IMR-90 (cell line): ENCODE measurements around the gene RYR2. TPM values are rescaled to one million over a fixed set of nuclear protein-coding genes. Genes with fewer than 3 reads are reported as not detected.

Source experiments
- ATAC-seq: fragments of 200-7000 bp; cut with Tn5 transposase; 2 replicates; pipeline ENCODE4 v1.9.1; 2020; ENCODE audit warnings: low read depth, mild to moderate bottlenecking, moderate library complexity
- BruUV-seq: library from RNA; stranded (reverse); fragments of 400-500 nt; replicated peaks from 2 replicates; lab custom pipeline; 2021; lab: Mats Ljungman, UMichigan
- CTCF ChIA-PET: fragments of 300-600 bp; formaldehyde crosslinking; extraction: SDS; loops from one replicate; lab custom pipeline; 2021; ENCODE audit warnings: antibody characterized with exemption; lab: Yijun Ruan, JAX
- POLR2A ChIA-PET: fragments of 300-600 bp; sonication (Branson Sonifier 250); formaldehyde crosslinking; loops from one replicate; lab custom pipeline; 2022; ENCODE audit warnings: antibody characterized with exemption; ENCODE audit not compliant: unreplicated experiment; lab: Charles Lee
- DNase-seq: peaks from one replicate; pipeline ENCODE4 v3.0.0; 2013
- H2AFZ ChIP-seq: replicated peaks from 2 replicates; pipeline ENCODE3; 2013; ENCODE audit warnings: low read length, mild to moderate bottlenecking; ENCODE audit not compliant: poor library complexity
- H2AK5ac ChIP-seq: 2 replicates; pipeline ENCODE4 v1.6.1; 2013; ENCODE audit warnings: low read depth, low read length, inconsistent platforms
- H2AK9ac ChIP-seq: replicated peaks from 2 replicates; pipeline ENCODE3; 2013; ENCODE audit warnings: mild to moderate bottlenecking, low read depth, low read length, moderate library complexity; ENCODE audit not compliant: poor library complexity
- H2BK120ac ChIP-seq: 2 replicates; pipeline ENCODE4 v1.6.1; 2013; ENCODE audit warnings: low read depth, low read length, inconsistent platforms
- H2BK15ac ChIP-seq: 3 replicates; pipeline ENCODE4 v1.6.1; 2013; ENCODE audit warnings: low read depth, low read length, inconsistent platforms
- H2BK20ac ChIP-seq: 2 replicates; pipeline ENCODE4 v1.6.1; 2013; ENCODE audit warnings: low read depth, mild to moderate bottlenecking, inconsistent platforms, low read length, moderate library complexity
- H2BK5ac ChIP-seq: 2 replicates; pipeline ENCODE4 v1.6.1; 2013; ENCODE audit warnings: mild to moderate bottlenecking, low read depth, low read length, inconsistent platforms; ENCODE audit not compliant: poor library complexity, severe bottlenecking
- H3K14ac ChIP-seq: replicated peaks from 2 replicates; pipeline ENCODE4 v1.6.1; 2013; ENCODE audit warnings: low read depth, low read length, inconsistent platforms
- H3K18ac ChIP-seq: 2 replicates; pipeline ENCODE4 v1.6.1; 2013; ENCODE audit warnings: low read depth, low read length, control low read depth
- H3K23ac ChIP-seq: 2 replicates; pipeline ENCODE4 v1.6.1; 2013; ENCODE audit warnings: low read depth, low read length, inconsistent platforms
- H3K27ac ChIP-seq: 2 replicates; pipeline ENCODE4 v1.5.1; 2013; ENCODE audit warnings: mild to moderate bottlenecking, control low read depth, low read length; ENCODE audit not compliant: insufficient read depth
- H3K27me3 ChIP-seq: 2 replicates; pipeline ENCODE4 v1.6.1; 2013; ENCODE audit warnings: low read length; ENCODE audit not compliant: control insufficient read depth, insufficient read depth
- H3K36me3 ChIP-seq: 2 replicates; pipeline ENCODE4 v1.6.1; 2013; ENCODE audit warnings: low read length, mixed read lengths; ENCODE audit not compliant: control insufficient read depth, insufficient read depth
- H3K4ac ChIP-seq: 2 replicates; pipeline ENCODE4 v1.6.1; 2013; ENCODE audit warnings: low read depth, low read length, inconsistent platforms
- H3K4me1 ChIP-seq: 2 replicates; pipeline ENCODE4 v1.6.1; 2013; ENCODE audit warnings: low read length, mixed read lengths; ENCODE audit not compliant: control insufficient read depth, insufficient read depth
- H3K4me2 ChIP-seq: 2 replicates; pipeline ENCODE4 v1.6.1; 2013; ENCODE audit warnings: low read depth, mild to moderate bottlenecking, control low read depth, low read length, moderate library complexity
- H3K4me3 ChIP-seq: 2 replicates; pipeline ENCODE4 v1.5.1; 2013; ENCODE audit warnings: low read depth, mild to moderate bottlenecking, control low read depth, low read length, moderate library complexity; ENCODE audit not compliant: insufficient read depth
- H3K56ac ChIP-seq: 2 replicates; pipeline ENCODE4 v1.6.1; 2013; ENCODE audit warnings: low read length, inconsistent platforms; ENCODE audit not compliant: insufficient read depth; ENCODE audit errors: extremely low read depth
- H3K79me1 ChIP-seq, 2 experiments: 2 replicates each; pipeline ENCODE4 v1.6.1; 2013; ENCODE audit warnings: low read length in 2 of 2, inconsistent platforms in 1 of 2, low read depth in 1 of 2
- H3K9ac ChIP-seq: 2 replicates; pipeline ENCODE4 v1.6.1; 2013; ENCODE audit warnings: low read depth, low read length, control low read depth
- H3K9me1 ChIP-seq: 2 replicates; pipeline ENCODE4 v1.6.1; 2013; ENCODE audit warnings: low read length, inconsistent platforms; ENCODE audit not compliant: insufficient read depth
- H3K9me3 ChIP-seq: 2 replicates; pipeline ENCODE4 v1.6.1; 2013; ENCODE audit warnings: low read length; ENCODE audit not compliant: control insufficient read depth, insufficient read depth
- H4K20me1 ChIP-seq: 2 replicates; pipeline ENCODE4 v1.6.1; 2013; ENCODE audit warnings: low read length, inconsistent platforms; ENCODE audit not compliant: insufficient read depth
- H4K5ac ChIP-seq: 2 replicates; pipeline ENCODE4 v1.6.1; 2013; ENCODE audit warnings: mild to moderate bottlenecking, low read depth, low read length, control low read depth
- H4K8ac ChIP-seq, 2 experiments: 2 replicates each; pipeline ENCODE4 v1.6.1; 2013; ENCODE audit warnings: low read depth in 2 of 2, low read length in 2 of 2, control low read depth in 1 of 2, inconsistent platforms in 1 of 2
- H4K91ac ChIP-seq: 2 replicates; pipeline ENCODE4 v1.6.1; 2013; ENCODE audit warnings: low read depth, low read length, inconsistent platforms; ENCODE audit not compliant: insufficient read depth
- FOS ChIP-seq: fragments of 150-350 bp; IDR thresholded peaks from 2 replicates; pipeline ENCODE4 v1.6.1; 2016; ENCODE audit warnings: low read depth, low read length
- MAFK ChIP-seq: IDR thresholded peaks from 2 replicates; pipeline ENCODE4 v1.6.1; 2012; ENCODE audit warnings: low read depth, low read length, improper control_type of control experiment
- MXI1 ChIP-seq: IDR thresholded peaks from 2 replicates; pipeline ENCODE4 v1.6.1; 2012; ENCODE audit warnings: low read depth, mild to moderate bottlenecking, low read length, moderate library complexity, borderline replicate concordance
- RAD21 ChIP-seq: IDR thresholded peaks from 2 replicates; pipeline ENCODE4 v1.6.1; 2012; ENCODE audit warnings: low read length, improper control_type of control experiment
- RCOR1 ChIP-seq: IDR thresholded peaks from 2 replicates; pipeline ENCODE4 v1.6.1; 2012; ENCODE audit warnings: mild to moderate bottlenecking, low read length, improper control_type of control experiment; ENCODE audit not compliant: insufficient replicate concordance
- SMC3 ChIP-seq: fragments of 150-350 bp; IDR thresholded peaks from 2 replicates; pipeline ENCODE4 v1.6.1; 2016; ENCODE audit warnings: low read depth, mild to moderate bottlenecking, antibody characterized with exemption, low read length, moderate library complexity
- WGBS, 2 experiments: methylation state at CpG; one replicate each; pipeline versions ENCODE4 v1.1.5 to v1.1.7; 2013; ENCODE audit warnings: missing lambda C conversion rate in 2 of 2; ENCODE audit not compliant: insufficient read length in 1 of 2; ENCODE audit errors: extremely low coverage in 2 of 2; 5-methylcytosine and 5-hydroxymethylcytosine counted together
- dilution Hi-C: fragments of 300-500 bp; cut with HindIII; formaldehyde crosslinking; loops from one replicate; pipeline ENCODE4 v1.14.3; 2018; ENCODE audit warnings: low sequenced_read_pairs; ENCODE audit not compliant: unreplicated experiment
- in situ Hi-C: fragments of 300-500 bp; cut with MboI; formaldehyde crosslinking; loops from 3 replicates; pipeline ENCODE4 v1.14.3; 2019; ENCODE audit warnings: low sequenced_read_pairs, inconsistent platforms, mixed read lengths
- intact Hi-C: fragments of 100-400 bp; cut with micrococcal nuclease; formaldehyde crosslinking; loops from 2 replicates; pipeline ENCODE4 v1.10.0; 2022
- polyA plus RNA-seq, 3 experiments: library from polyadenylated mRNA; depleted of rRNA; stranded (reverse); fragments of >200 nt; gene quantifications; 2 replicates each; pipeline ENCODE4 v1.2.3, GENCODE V29; 2012; ENCODE audit warnings: low replicate concordance in 1 of 3
- total RNA-seq: library from RNA; depleted of rRNA; stranded (reverse); fragments of >200 nt; gene quantifications from 2 replicates; pipeline ENCODE4 v1.2.3, GENCODE V29; 2012
- TF ChIP-seq, protein P1 (sequence below): fragments of 150-350 bp; IDR thresholded peaks from 2 replicates; pipeline ENCODE4 v1.6.1; 2017; ENCODE audit warnings: mild to moderate bottlenecking, antibody characterized with exemption, low read length, low read depth
- TF ChIP-seq, protein P2 (sequence below): conservative IDR thresholded peaks from 2 replicates; pipeline ENCODE4 v1.5.1; 2012; ENCODE audit warnings: mild to moderate bottlenecking, low read depth, low read length, improper control_type of control experiment

Gene RYR2
- total and polyA plus RNA-seq, 2 of the 4 experiments (the other 2 are of a cell fraction): not detected

DNA sequence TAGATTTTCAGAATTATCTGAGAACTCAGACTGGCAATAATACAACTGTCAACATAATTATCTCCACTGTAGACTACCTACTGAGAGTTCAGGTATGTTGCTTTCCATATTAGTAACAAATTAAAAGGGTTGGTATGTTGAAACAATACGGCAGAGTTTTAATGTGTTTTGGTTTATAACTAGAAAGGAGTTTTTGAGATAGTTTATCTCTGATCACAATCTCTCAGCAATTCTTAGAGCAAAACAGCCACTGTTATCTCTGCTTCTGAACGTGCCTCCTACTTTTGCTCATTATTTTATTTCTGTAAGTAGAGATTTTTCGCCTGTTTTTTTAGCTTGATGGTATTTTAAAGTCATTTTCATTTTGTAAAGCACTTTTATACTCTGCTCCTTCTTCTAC lies 730.0 kb downstream of the RYR2 start:
- no peak overlapping the region for H3K4me2 ChIP-seq
- no peak overlapping the region for H4K91ac ChIP-seq
- H4K5ac ChIP-seq: no peak overlapping the region
- TF ChIP-seq MXI1 (no peak), RAD21 (no peak), FOS (no peak), RCOR1 (no peak), MAFK (no peak), SMC3 (no peak)
- TF ChIP-seq, protein P1, sequence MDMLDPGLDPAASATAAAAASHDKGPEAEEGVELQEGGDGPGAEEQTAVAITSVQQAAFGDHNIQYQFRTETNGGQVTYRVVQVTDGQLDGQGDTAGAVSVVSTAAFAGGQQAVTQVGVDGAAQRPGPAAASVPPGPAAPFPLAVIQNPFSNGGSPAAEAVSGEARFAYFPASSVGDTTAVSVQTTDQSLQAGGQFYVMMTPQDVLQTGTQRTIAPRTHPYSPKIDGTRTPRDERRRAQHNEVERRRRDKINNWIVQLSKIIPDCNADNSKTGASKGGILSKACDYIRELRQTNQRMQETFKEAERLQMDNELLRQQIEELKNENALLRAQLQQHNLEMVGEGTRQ: no peak
- TF ChIP-seq, protein P2, sequence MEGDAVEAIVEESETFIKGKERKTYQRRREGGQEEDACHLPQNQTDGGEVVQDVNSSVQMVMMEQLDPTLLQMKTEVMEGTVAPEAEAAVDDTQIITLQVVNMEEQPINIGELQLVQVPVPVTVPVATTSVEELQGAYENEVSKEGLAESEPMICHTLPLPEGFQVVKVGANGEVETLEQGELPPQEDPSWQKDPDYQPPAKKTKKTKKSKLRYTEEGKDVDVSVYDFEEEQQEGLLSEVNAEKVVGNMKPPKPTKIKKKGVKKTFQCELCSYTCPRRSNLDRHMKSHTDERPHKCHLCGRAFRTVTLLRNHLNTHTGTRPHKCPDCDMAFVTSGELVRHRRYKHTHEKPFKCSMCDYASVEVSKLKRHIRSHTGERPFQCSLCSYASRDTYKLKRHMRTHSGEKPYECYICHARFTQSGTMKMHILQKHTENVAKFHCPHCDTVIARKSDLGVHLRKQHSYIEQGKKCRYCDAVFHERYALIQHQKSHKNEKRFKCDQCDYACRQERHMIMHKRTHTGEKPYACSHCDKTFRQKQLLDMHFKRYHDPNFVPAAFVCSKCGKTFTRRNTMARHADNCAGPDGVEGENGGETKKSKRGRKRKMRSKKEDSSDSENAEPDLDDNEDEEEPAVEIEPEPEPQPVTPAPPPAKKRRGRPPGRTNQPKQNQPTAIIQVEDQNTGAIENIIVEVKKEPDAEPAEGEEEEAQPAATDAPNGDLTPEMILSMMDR: no peak
- intact Hi-C loops (no loop called here), in situ Hi-C loops (no loop called here), dilution Hi-C loops (no loop called here)
- no peak overlapping the region for H2AFZ ChIP-seq
- H3K9me1 ChIP-seq: no peaks in the 10 kb centered on the region
- no CpG with 5 or more reads among the region's 3 CpGs for WGBS, 2 experiments
- no peaks in the 10 kb centered on the region for H3K9me3 ChIP-seq
- H3K27me3 ChIP-seq: no peaks in the 10 kb centered on the region
- no peak overlapping the region for H2AK5ac ChIP-seq
- no peak overlapping the region for H2BK5ac ChIP-seq
- no peak overlapping the region for H3K23ac ChIP-seq
- no peak overlapping the region for H2AK9ac ChIP-seq
- no peak overlapping the region for H2BK120ac ChIP-seq
- H2BK15ac ChIP-seq: no peak overlapping the region
- ATAC-seq (no peak), DNase-seq (no peak)
- ChIA-PET POLR2A (no interaction called here), CTCF (no interaction called here)
- no peaks in the 10 kb centered on the region for H3K36me3 ChIP-seq
- no peak overlapping the region for H3K9ac ChIP-seq
- no peak overlapping the region for H3K27ac ChIP-seq
- H3K56ac ChIP-seq: no peak overlapping the region
- no peak overlapping the region for H4K8ac ChIP-seq
- no peak overlapping the region for H3K14ac ChIP-seq
- no peaks in the 10 kb centered on the region for H3K79me1 ChIP-seq
- H4K20me1 ChIP-seq: no peaks in the 10 kb centered on the region
- H3K4me3 ChIP-seq: no peak overlapping the region
- BruUV-seq: no TSS peak
- H3K4ac ChIP-seq: no peak overlapping the region
- no peak overlapping the region for H3K18ac ChIP-seq
- no peak overlapping the region for H2BK20ac ChIP-seq
- H3K4me1 ChIP-seq: no peaks in the 10 kb centered on the region
